ENCODE measurements around the gene FHOD1. TPM values are rescaled to one million over a fixed set of nuclear protein-coding genes. Genes with fewer than 3 reads are reported as not detected.

The FHOD1 gene
- total RNA-seq, 5 donors from 2014 or later (not counting 1 experiment from before 2014, with no cell fraction given): 31.0 to 92.5 (median 66.2) TPM

DNA sequence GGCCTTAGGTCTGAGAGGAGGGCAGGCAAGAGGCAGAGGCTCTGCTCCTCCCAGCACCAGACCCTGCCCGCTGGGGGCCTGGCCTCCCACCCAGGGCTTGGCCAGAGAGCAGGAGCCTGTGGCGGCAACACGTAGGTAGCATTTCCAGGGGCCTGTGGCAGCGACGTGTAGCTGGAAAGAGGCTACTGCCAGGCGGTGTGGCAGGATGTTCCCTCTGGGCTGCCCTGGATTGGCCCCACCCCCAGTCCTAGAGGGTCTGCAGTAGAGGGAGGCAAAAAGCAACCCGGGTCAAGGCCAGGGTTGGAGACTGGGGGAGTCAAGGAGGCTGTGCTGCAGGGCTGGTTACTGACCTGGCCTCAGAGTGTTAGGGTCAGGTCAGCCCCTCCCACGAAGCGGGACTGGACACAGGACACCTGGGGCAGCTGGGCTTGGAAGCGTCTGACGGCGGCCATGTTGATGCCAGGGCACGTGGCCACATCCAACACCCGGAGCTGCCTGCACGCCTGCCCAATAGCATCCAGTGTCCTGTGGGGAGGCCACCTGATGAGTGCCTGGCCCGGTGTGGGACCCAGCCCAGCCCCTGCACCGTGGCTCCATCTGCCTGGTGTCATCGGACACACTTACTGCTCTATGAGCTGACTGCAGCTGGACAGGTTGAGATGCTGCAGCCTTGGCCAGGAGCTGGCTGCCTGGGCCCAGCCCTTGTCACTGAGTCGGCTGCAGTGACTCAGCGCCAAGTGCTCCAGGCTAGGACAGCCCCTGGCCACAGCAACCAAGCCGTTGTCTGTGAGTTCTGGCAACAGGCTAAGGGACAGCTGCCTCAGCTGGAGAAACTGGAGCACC, 39.8 kb downstream of the FHOD1 start:
- no peak overlapping the region for H3K4me3 ChIP-seq (ENCODE audit: control insufficient read depth in 1 of 2, extremely low read depth in 1 of 2, low read length in 1 of 2)
- no peak overlapping the region for H3K27ac ChIP-seq (ENCODE audit: low read length)
- H3K4me1 ChIP-seq (ENCODE audit: control insufficient read depth in 1 of 2, extremely low read depth in 1 of 2, insufficient read depth in 2 of 2, low read length in 2 of 2): no peaks in the 10 kb centered on the region
- CTCF ChIA-PET: no interaction called here
- no peaks in the 10 kb centered on the region for H3K27me3 ChIP-seq (replicated peaks in 1 of 2; ENCODE audit: control insufficient read depth in 2 of 2, extremely low read depth in 1 of 2, insufficient read depth in 2 of 2, low read length in 1 of 2)
- peaks cover 10 to 23% of the 10 kb centered on the region in 2 donors for H3K36me3 ChIP-seq (ENCODE audit: control insufficient read depth in 2 of 2, extremely low read depth in 1 of 2, insufficient read depth in 1 of 2, low read length in 1 of 2)
- Mint-ChIP-seq H3K4me1 (peaks cover 0 to 8% (median 0%) of the 10 kb centered on the region in 3 donors), H3K27ac (no peak overlapping the region), H3K4me3 (no peak overlapping the region), H3K9me3 (no peaks in the 10 kb centered on the region), H3K36me3 (peaks cover 8% of the 10 kb centered on the region), H3K27me3 (no peaks in the 10 kb centered on the region)
- ATAC-seq (replicated peaks in 1 of 4) (no peak), DNase-seq (no peak)
- POLR2A ChIA-PET: no interaction called here
- 93% methylated on average over 21 of the region's 21 CpGs for WGBS (ENCODE audit: insufficient coverage)
- no peaks in the 10 kb centered on the region for H3K9me3 ChIP-seq

DNA sequence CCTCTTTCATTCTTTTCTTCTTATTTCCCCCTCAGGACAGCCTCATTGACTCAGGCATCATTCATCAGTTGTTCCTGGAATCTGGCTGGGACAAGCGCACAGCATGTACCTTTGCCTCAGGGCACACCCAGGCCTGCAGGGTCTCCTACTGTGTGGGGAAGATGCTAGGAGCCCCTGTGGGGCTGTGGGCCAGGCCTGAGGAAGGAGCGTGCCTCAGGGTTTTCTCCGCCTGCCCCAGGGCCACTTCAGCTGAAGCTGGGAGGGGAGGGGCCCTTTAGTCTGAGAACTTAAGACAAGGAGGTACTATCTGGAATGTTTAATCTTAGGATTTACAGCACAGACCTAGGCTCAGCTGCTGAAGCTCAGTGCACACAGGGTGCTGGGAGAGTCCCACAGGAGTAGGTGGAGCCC, 40.4 kb downstream of the FHOD1 start:
- H3K27me3 Mint-ChIP-seq: no peaks in the 10 kb centered on the region
- Histone ChIP-seq H3K27me3 (replicated peaks in 1 of 2; ENCODE audit: control insufficient read depth in 2 of 2, extremely low read depth in 1 of 2, insufficient read depth in 2 of 2, low read length in 1 of 2) (no peaks in the 10 kb centered on the region), H3K4me3 (ENCODE audit: control insufficient read depth in 1 of 2, extremely low read depth in 1 of 2, low read length in 1 of 2) (no peak overlapping the region), H3K4me1 (ENCODE audit: control insufficient read depth in 1 of 2, extremely low read depth in 1 of 2, insufficient read depth in 2 of 2, low read length in 2 of 2) (no peaks in the 10 kb centered on the region), H3K36me3 (ENCODE audit: control insufficient read depth in 2 of 2, extremely low read depth in 1 of 2, insufficient read depth in 1 of 2, low read length in 1 of 2) (peaks cover 16 to 28% of the 10 kb centered on the region in 2 donors), H3K9me3 (no peaks in the 10 kb centered on the region), H3K27ac (ENCODE audit: low read length) (no peak overlapping the region)
- POLR2A ChIA-PET: no interaction called here
- no peak overlapping the region for H3K4me3 Mint-ChIP-seq
- peak overlapping the region in 1 of 2 donors; percentile 39 for H3K27ac Mint-ChIP-seq
- 100% methylated on average over 3 of the region's 3 CpGs for WGBS (ENCODE audit: insufficient coverage)
- CTCF ChIA-PET: no interaction called here
- ATAC-seq (replicated peaks in 1 of 4) (no peak), DNase-seq (no peak)
- no peaks in the 10 kb centered on the region for H3K9me3 Mint-ChIP-seq
- H3K36me3 Mint-ChIP-seq: peaks cover 7% of the 10 kb centered on the region
- peaks cover 0 to 8% (median 0%) of the 10 kb centered on the region in 3 donors for H3K4me1 Mint-ChIP-seq

DNA sequence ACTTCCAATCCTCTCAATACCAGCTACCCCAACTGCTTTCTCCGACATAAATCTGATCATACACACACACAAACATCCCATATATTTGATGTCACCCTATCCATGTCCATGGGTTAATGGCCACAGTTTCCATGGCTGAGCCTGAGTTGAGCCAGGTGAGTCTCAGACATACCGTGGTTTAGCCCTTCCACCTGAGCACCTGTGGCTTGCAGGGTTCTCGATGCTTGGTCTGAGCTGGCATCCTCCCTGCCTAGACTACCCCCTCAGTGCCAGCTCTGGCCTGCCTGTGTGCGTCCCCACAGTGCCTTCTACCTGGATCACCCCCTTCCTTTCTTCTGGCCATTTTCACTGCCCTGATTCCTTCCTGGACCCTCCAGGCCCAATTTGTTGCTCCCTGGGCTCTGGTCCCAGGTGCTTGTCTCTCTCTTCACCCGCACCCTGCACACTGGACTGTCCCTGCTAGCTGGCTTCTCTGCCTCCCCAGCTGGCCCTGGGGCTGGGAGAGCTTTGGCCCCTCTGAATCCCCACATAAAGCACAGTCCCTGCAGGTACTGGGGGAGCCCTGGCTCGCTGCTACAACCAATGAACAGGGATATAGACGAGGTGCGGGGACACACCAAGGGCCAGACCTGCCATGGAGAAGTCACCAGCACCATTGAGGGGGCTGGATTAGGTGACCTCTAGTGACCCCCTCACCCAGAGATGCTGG, 41.0 kb downstream of the FHOD1 start:
- CTCF ChIA-PET: no interaction called here
- Mint-ChIP-seq H3K9me3 (no peaks in the 10 kb centered on the region), H3K4me1 (peaks cover 0 to 8% (median 0%) of the 10 kb centered on the region in 3 donors)

DNA sequence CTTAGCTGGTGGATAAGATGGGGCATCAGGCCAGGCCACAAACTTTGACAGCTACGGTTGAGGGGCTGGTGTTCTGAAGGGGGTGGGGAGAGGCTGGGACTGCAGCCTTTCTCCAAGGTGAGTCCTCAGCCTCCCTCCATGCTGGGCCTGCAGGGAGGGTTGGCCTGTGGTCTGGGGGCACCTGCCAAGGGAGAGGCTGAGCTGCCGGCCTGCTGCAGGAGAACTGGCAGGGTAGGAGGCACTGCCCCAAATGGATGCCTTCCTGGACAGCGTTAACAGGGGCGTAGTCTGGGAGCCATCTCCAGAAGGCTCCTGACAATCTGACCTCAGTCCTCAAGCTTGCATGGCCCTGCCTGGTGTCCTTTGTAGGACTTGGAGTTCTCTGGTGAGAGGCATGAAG, 43.2 kb downstream of the FHOD1 start:
- H3K4me1 ChIP-seq (ENCODE audit: control insufficient read depth in 1 of 2, extremely low read depth in 1 of 2, insufficient read depth in 2 of 2, low read length in 2 of 2): no peaks in the 10 kb centered on the region
- H3K4me3 ChIP-seq (ENCODE audit: control insufficient read depth in 1 of 2, extremely low read depth in 1 of 2, low read length in 1 of 2): no peak overlapping the region
- H3K27ac ChIP-seq (ENCODE audit: low read length): no peak overlapping the region
- Mint-ChIP-seq H3K36me3 (no peaks in the 10 kb centered on the region), H3K4me1 (peaks cover 0 to 8% (median 0%) of the 10 kb centered on the region in 3 donors), H3K9me3 (no peaks in the 10 kb centered on the region), H3K27ac (no peak overlapping the region), H3K27me3 (no peaks in the 10 kb centered on the region), H3K4me3 (no peak overlapping the region)
- no peaks in the 10 kb centered on the region for H3K27me3 ChIP-seq (replicated peaks in 1 of 2; ENCODE audit: control insufficient read depth in 2 of 2, extremely low read depth in 1 of 2, insufficient read depth in 2 of 2, low read length in 1 of 2)
- CTCF ChIA-PET: no interaction called here
- DNase-seq (no peak), ATAC-seq (replicated peaks in 1 of 4) (no peak)
- peaks cover 21 to 32% of the 10 kb centered on the region in 2 donors for H3K36me3 ChIP-seq (ENCODE audit: control insufficient read depth in 2 of 2, extremely low read depth in 1 of 2, insufficient read depth in 1 of 2, low read length in 1 of 2)
- no peaks in the 10 kb centered on the region for H3K9me3 ChIP-seq
- POLR2A ChIA-PET: no interaction called here
- 79% methylated on average over 4 of the region's 4 CpGs for WGBS (ENCODE audit: insufficient coverage)

More for the DNA sequence above, 41.0 kb downstream of the FHOD1 start:
- Histone ChIP-seq H3K4me3 (ENCODE audit: control insufficient read depth in 1 of 2, extremely low read depth in 1 of 2, low read length in 1 of 2) (no peak overlapping the region), H3K9me3 (no peaks in the 10 kb centered on the region), H3K36me3 (ENCODE audit: control insufficient read depth in 2 of 2, extremely low read depth in 1 of 2, insufficient read depth in 1 of 2, low read length in 1 of 2) (peaks cover 21 to 27% of the 10 kb centered on the region in 2 donors), H3K27ac (ENCODE audit: low read length) (no peak overlapping the region), H3K4me1 (ENCODE audit: control insufficient read depth in 1 of 2, extremely low read depth in 1 of 2, insufficient read depth in 2 of 2, low read length in 2 of 2) (no peaks in the 10 kb centered on the region), H3K27me3 (replicated peaks in 1 of 2; ENCODE audit: control insufficient read depth in 2 of 2, extremely low read depth in 1 of 2, insufficient read depth in 2 of 2, low read length in 1 of 2) (no peaks in the 10 kb centered on the region)
- H3K36me3 Mint-ChIP-seq: peaks cover 4% of the 10 kb centered on the region
- POLR2A ChIA-PET: no interaction called here
- WGBS (ENCODE audit: insufficient coverage): 93% methylated on average over 8 of the region's 8 CpGs
- H3K4me3 Mint-ChIP-seq: no peak overlapping the region
- ATAC-seq (replicated peaks in 1 of 4) (no peak), DNase-seq (no peak)
- peak overlapping the region in 1 of 2 donors; percentile 5 for H3K27ac Mint-ChIP-seq
- no peaks in the 10 kb centered on the region for H3K27me3 Mint-ChIP-seq

DNA sequence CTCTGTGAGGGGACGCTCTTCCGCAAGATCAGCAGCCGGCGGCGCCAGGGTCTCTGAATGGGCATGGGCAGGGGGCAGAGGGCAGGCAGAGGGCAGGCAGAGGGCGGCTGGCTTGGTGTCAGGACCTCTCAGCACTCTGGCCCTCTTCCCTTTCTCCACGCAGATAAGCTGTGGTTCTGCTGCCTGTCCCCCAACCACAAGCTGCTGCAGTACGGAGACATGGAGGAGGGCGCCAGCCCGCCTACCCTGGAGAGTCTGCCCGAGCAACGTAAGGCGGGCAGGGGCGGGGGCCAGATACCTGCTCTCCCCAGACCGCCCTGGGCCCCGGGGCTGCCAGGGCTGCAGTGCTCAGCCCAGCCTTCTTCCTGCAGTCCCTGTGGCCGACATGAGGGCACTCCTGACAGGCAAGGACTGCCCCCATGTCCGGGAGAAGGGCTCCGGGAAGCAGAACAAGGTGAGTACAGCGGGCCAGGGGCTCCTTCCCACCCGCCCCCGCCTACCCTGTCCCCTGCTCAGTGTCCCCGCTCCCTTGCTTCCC, 44.3 kb downstream of the FHOD1 start:
- ATAC-seq (replicated peaks in 1 of 4): no peak
- no peak overlapping the region for H3K27ac ChIP-seq (ENCODE audit: low read length)
- H3K27me3 ChIP-seq (replicated peaks in 1 of 2; ENCODE audit: control insufficient read depth in 2 of 2, extremely low read depth in 1 of 2, insufficient read depth in 2 of 2, low read length in 1 of 2): no peaks in the 10 kb centered on the region
- DNase-seq: no peak
- H3K4me1 Mint-ChIP-seq: peaks cover 0 to 8% (median 0%) of the 10 kb centered on the region in 3 donors
- no peaks in the 10 kb centered on the region for H3K4me1 ChIP-seq (ENCODE audit: control insufficient read depth in 1 of 2, extremely low read depth in 1 of 2, insufficient read depth in 2 of 2, low read length in 2 of 2)
- H3K4me3 ChIP-seq (ENCODE audit: control insufficient read depth in 1 of 2, extremely low read depth in 1 of 2, low read length in 1 of 2): no peak overlapping the region
- no peak overlapping the region for H3K27ac Mint-ChIP-seq
- no peaks in the 10 kb centered on the region for H3K36me3 Mint-ChIP-seq
- H3K36me3 ChIP-seq (ENCODE audit: control insufficient read depth in 2 of 2, extremely low read depth in 1 of 2, insufficient read depth in 1 of 2, low read length in 1 of 2): peaks cover 26 to 37% of the 10 kb centered on the region in 2 donors
- ChIA-PET CTCF (interaction anchor here (0.5 to 1.0 kb wide), 3 partner anchors 15 to 380 kb away, joined by 3 to 5 read pairs (median 3); no protein-coding TSS in a partner anchor), POLR2A (no interaction called here)
- H3K4me3 Mint-ChIP-seq: no peak overlapping the region
- H3K27me3 Mint-ChIP-seq: no peaks in the 10 kb centered on the region
- 94% methylated on average over 18 of the region's 23 CpGs for WGBS (ENCODE audit: insufficient coverage)
- H3K9me3 Mint-ChIP-seq: no peaks in the 10 kb centered on the region
- H3K9me3 ChIP-seq: no peaks in the 10 kb centered on the region

DNA sequence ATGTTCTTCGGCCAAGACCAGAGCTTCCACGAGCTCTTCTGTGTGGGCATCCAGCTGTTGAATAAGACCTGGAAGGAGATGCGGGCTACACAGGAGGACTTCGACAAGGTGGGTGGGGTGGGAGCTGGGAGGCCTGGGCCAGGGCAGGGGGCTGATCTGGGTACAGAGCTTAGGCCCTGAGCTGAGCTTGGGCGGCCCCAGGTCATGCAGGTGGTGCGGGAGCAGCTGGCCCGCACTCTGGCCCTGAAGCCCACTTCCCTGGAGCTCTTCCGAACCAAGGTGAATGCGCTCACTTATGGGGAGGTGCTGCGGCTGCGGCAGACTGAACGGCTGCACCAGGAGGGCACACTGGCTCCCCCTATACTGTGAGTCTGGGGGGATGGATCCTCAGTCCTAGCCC, 44.9 kb downstream of the FHOD1 start:
- 97% methylated on average over 6 of the region's 12 CpGs for WGBS (ENCODE audit: insufficient coverage)
- Histone ChIP-seq H3K4me1 (ENCODE audit: control insufficient read depth in 1 of 2, extremely low read depth in 1 of 2, insufficient read depth in 2 of 2, low read length in 2 of 2) (peaks cover 0 to 2% of the 10 kb centered on the region in 2 experiments), H3K9me3 (no peaks in the 10 kb centered on the region), H3K4me3 (ENCODE audit: control insufficient read depth in 1 of 2, extremely low read depth in 1 of 2, low read length in 1 of 2) (no peak overlapping the region), H3K27me3 (replicated peaks in 1 of 2; ENCODE audit: control insufficient read depth in 2 of 2, extremely low read depth in 1 of 2, insufficient read depth in 2 of 2, low read length in 1 of 2) (no peaks in the 10 kb centered on the region), H3K36me3 (ENCODE audit: control insufficient read depth in 2 of 2, extremely low read depth in 1 of 2, insufficient read depth in 1 of 2, low read length in 1 of 2) (peaks cover 30 to 43% of the 10 kb centered on the region in 2 donors), H3K27ac (ENCODE audit: low read length) (no peak overlapping the region)
- POLR2A ChIA-PET: no interaction called here
- ATAC-seq (replicated peaks in 1 of 4) (no peak), DNase-seq (no peak)
- Mint-ChIP-seq H3K36me3 (peaks cover 4% of the 10 kb centered on the region), H3K9me3 (no peaks in the 10 kb centered on the region), H3K27ac (no peak overlapping the region), H3K27me3 (no peaks in the 10 kb centered on the region), H3K4me1 (peaks cover 0 to 8% (median 2%) of the 10 kb centered on the region in 3 donors), H3K4me3 (no peak overlapping the region)
- CTCF ChIA-PET: interaction anchor here (0.5 to 1.0 kb wide), 2 partner anchors 16 to 380 kb away, joined by 3 to 5 read pairs; no protein-coding TSS in a partner anchor
